GM23338 (cell line): Measurements from ENCODE around the gene LARGE1. TPM values are rescaled to one million over a fixed set of nuclear protein-coding genes. Genes with fewer than 3 reads are reported as not detected.

ENCODE experiments used
- ATAC-seq: fragments of 200-7000 bp; cut with Tn5 transposase; 3 replicates; pipeline ENCODE4 v1.9.1; 2020
- DNase-seq: peaks from one replicate; pipeline ENCODE4 v3.0.0-alpha.2; 2015; ENCODE audit warnings: low spot score
- H2AFZ ChIP-seq: fragments of 200-600 bp; sonication (generic); 2 replicates; pipeline ENCODE4 v1.8.0; 2016; ENCODE audit warnings: antibody characterized with exemption, mild to moderate bottlenecking, moderate library complexity
- H3F3A ChIP-seq: fragments of 200-600 bp; sonication (generic); replicated peaks from 2 replicates; pipeline ENCODE4 v1.8.0; 2017; ENCODE audit warnings: antibody characterized with exemption, mixed run types, low read depth
- H3K27ac ChIP-seq: fragments of 200-600 bp; sonication (generic); 2 replicates; pipeline ENCODE4 v1.6.1; 2016; ENCODE audit warnings: low read depth
- H3K27me3 ChIP-seq: fragments of 200-600 bp; sonication (generic); 2 replicates; pipeline ENCODE4 v1.8.0; 2016; ENCODE audit warnings: mild to moderate bottlenecking, mixed run types, moderate library complexity; ENCODE audit not compliant: insufficient read depth
- H3K36me3 ChIP-seq: fragments of 200-600 bp; sonication (generic); 2 replicates; pipeline ENCODE4 v1.8.0; 2016; ENCODE audit warnings: mild to moderate bottlenecking; ENCODE audit not compliant: insufficient read depth
- H3K4me1 ChIP-seq: fragments of 200-600 bp; sonication (generic); 2 replicates; pipeline ENCODE4 v1.8.0; 2016; ENCODE audit warnings: mild to moderate bottlenecking, moderate library complexity; ENCODE audit not compliant: insufficient read depth
- H3K4me2 ChIP-seq: fragments of 200-600 bp; sonication (generic); 2 replicates; pipeline ENCODE4 v1.7.1; 2017; ENCODE audit warnings: mixed run types
- H3K4me3 ChIP-seq: fragments of 200-600 bp; sonication (generic); 2 replicates; pipeline ENCODE4 v1.6.1; 2016; ENCODE audit warnings: mixed run types
- H3K79me2 ChIP-seq: fragments of 200-600 bp; sonication (generic); replicated peaks from 2 replicates; pipeline ENCODE4 v1.8.0; 2017; ENCODE audit warnings: mild to moderate bottlenecking; ENCODE audit not compliant: insufficient read depth
- H3K9me2 ChIP-seq: fragments of 200-600 bp; sonication (generic); 2 replicates; pipeline ENCODE4 v1.8.0; 2017; ENCODE audit not compliant: insufficient read depth
- H4K20me1 ChIP-seq: fragments of 200-600 bp; sonication (generic); replicated peaks from 2 replicates; pipeline ENCODE4 v1.8.0; 2017; ENCODE audit warnings: mild to moderate bottlenecking; ENCODE audit not compliant: insufficient read depth
- H3K27ac Mint-ChIP-seq: 2 replicates; pipeline ENCODE4 v1.8.0; 2020; ENCODE audit warnings: inconsistent platforms, mild to moderate bottlenecking, moderate library complexity, mixed read lengths
- H3K27me3 Mint-ChIP-seq: 3 replicates; pipeline ENCODE4 v1.8.0; 2022; ENCODE audit warnings: low read depth, mild to moderate bottlenecking, moderate library complexity, mixed read lengths, inconsistent platforms; ENCODE audit not compliant: insufficient read depth, poor library complexity
- H3K36me3 Mint-ChIP-seq: 3 replicates; pipeline ENCODE4 v1.8.0; 2021; ENCODE audit warnings: low read depth, mild to moderate bottlenecking, inconsistent platforms, moderate library complexity, mixed read lengths
- H3K4me1 Mint-ChIP-seq: 3 replicates; pipeline ENCODE4 v1.8.0; 2020; ENCODE audit warnings: mild to moderate bottlenecking, inconsistent platforms, mixed read lengths
- H3K4me3 Mint-ChIP-seq: 3 replicates; pipeline ENCODE4 v1.8.0; 2021; ENCODE audit warnings: moderate library complexity, mild to moderate bottlenecking, inconsistent platforms, mixed read lengths
- H3K9me3 Mint-ChIP-seq: 3 replicates; pipeline ENCODE4 v1.8.0; 2020; ENCODE audit warnings: moderate library complexity, mild to moderate bottlenecking, inconsistent platforms, mixed read lengths
- CREB1 ChIP-seq: fragments of 250-450 bp; sonication (Bioruptor Pico); IDR thresholded peaks from 2 replicates; pipeline ENCODE4 v1.5.0; 2020; ENCODE audit warnings: low read depth, mild to moderate bottlenecking, moderate library complexity
- CTCF ChIP-seq, 2 experiments: fragments of 200-600 bp in 1 of 2; sonication (generic) in 1 of 2; conservative IDR thresholded peaks; 2 replicates each; pipeline versions ENCODE4 v1.5.1 to v1.6.1; 2016 to 2017; ENCODE audit warnings: antibody characterized with exemption in 2 of 2, low read depth in 2 of 2, mild to moderate bottlenecking in 2 of 2, moderate library complexity in 1 of 2
- ETS1 ChIP-seq: IDR thresholded peaks from 2 replicates; pipeline ENCODE4 v1.6.1; 2016; ENCODE audit warnings: antibody characterized with exemption
- EZH2 ChIP-seq: fragments of 200-600 bp; sonication (generic); IDR thresholded peaks from one replicate; pipeline ENCODE4 v1.8.0; 2017; ENCODE audit warnings: antibody characterized with exemption, mild to moderate bottlenecking, low read depth; ENCODE audit not compliant: unreplicated experiment
- NANOG ChIP-seq: IDR thresholded peaks from 2 replicates; pipeline ENCODE4 v1.6.1; 2016; ENCODE audit warnings: antibody characterized with exemption, borderline replicate concordance
- ZNF462 ChIP-seq: fragments of 250-450 bp; sonication (Bioruptor Pico); IDR thresholded peaks from 2 replicates; pipeline ENCODE4 v1.5.0; 2020; ENCODE audit warnings: mild to moderate bottlenecking, moderate library complexity
- polyA plus RNA-seq: library from polyadenylated mRNA; unstranded; fragments of >200 nt; fragmentation: Nextera tagmentation; extraction: Ambion mirVana; gene quantifications from 2 replicates; pipeline ENCODE4 v1.2.1, GENCODE V29; 2016
- total RNA-seq: library from RNA; depleted of rRNA; stranded (reverse); fragments of >200 nt; shearing (Covaris generic); gene quantifications from 2 replicates; pipeline ENCODE4 v1.2.3, GENCODE V29; 2014

The LARGE1 gene
- total and polyA plus RNA-seq, 2 experiments from 2014 or later = 12.8 to 75.6 TPM

GRCh38 chr22:33707581-33707980, 212.7 kb downstream of the LARGE1 start (continued):
- TF ChIP-seq CREB1 = no peak

- Histone ChIP-seq H3F3A (no peaks in the 10 kb centered on the region), H2AFZ (no peak overlapping the region), H3K27me3 (no peaks in the 10 kb centered on the region), H3K4me3 (no peak overlapping the region), H3K36me3 (0 out of 2 replicates have a peak, but pooled peaks cover under 1% of the 10 kb centered on the region), H3K79me2 (peaks cover 96% of the 10 kb centered on the region), H3K9me2 (no peaks in the 10 kb centered on the region), H4K20me1 (peaks cover 26% of the 10 kb centered on the region), H3K4me1 (peaks cover 23% of the 10 kb centered on the region), H3K27ac (no peak overlapping the region), H3K4me2 (no peak overlapping the region)
- Mint-ChIP-seq H3K27ac (peak overlapping the region; percentile 69), H3K4me1 (peaks cover 35% of the 10 kb centered on the region), H3K9me3 (peaks cover 10% of the 10 kb centered on the region; the same call in 2 of the 3 replicates), H3K36me3 (peaks cover 40% of the 10 kb centered on the region), H3K27me3 (peaks cover 13% of the 10 kb centered on the region), H3K4me3 (no peak overlapping the region)
- no peak for TF ChIP-seq ETS1
- TF ChIP-seq EZH2 = no peak
- peak in 1 of 2 experiments; percentile 49; a peak in 2 of 4 replicates for TF ChIP-seq CTCF (conservative IDR thresholded peaks at IDR 0.05; ENCODE audit: low read depth in 2 of 2)
- TF ChIP-seq NANOG = no peak
- no peak for TF ChIP-seq ZNF462 (CRISPR knock-in tag)
- peak; percentile 55 for DNase-seq
- peak; percentile 82 for ATAC-seq
Measured at GRCh38 chr22:33706100-33706499, 214.2 kb downstream of the LARGE1 start.
